Right kidney (tissue), 1 donor: ENCODE results near the gene SIDT1.
"Not testable (repeated sequence)": the region's sequence is repeated elsewhere in the genome, so short reads cannot be mapped to it uniquely, and the experiment has no call there.

Experiments
- DNase-seq: peaks from one replicate; pipeline ENCODE4 v3.0.0-alpha.2; 2016

Gene SIDT1

DNA sequence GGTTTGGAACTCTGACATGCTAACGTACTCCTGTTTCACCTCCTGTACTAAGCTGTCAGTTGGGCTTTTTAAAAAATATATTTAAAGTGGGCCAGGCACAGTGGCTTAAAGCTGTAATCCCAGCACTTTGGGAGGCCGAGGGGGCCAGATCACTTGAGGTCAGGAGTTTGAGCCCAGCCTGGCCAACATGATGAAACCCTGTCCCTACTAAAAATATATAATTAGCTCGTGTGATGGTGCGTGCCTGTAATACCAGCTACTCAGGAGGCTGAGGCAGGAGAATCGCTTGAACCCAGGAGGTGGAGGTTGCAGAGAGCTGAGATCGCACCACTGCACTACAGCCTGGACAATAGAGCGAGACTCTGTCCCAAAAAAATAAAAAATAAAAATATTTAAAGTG is 103.7 kb downstream of the SIDT1 start:
- DNase-seq = not testable (repeated sequence)

DNA sequence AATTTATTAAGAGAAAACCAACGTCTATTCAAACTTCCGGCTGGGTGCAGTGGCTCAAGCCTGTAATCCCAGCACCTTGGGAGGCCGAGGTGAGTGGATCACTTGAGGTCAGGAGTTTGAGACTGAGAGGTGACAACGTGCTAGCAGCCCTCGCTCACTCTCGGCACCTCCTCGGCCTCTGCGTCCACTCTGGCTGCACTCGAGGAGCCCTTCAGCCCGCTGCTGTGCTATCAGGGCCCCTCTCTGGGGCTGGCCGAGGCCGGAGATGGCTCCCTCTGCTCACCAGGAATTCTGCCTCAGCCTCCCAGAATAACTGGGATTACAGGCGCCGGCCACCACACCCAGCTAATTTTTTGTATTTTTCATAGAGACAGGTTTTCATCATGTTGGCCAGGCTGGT is 105.4 kb downstream of the SIDT1 start:
- DNase-seq = no peak

DNA sequence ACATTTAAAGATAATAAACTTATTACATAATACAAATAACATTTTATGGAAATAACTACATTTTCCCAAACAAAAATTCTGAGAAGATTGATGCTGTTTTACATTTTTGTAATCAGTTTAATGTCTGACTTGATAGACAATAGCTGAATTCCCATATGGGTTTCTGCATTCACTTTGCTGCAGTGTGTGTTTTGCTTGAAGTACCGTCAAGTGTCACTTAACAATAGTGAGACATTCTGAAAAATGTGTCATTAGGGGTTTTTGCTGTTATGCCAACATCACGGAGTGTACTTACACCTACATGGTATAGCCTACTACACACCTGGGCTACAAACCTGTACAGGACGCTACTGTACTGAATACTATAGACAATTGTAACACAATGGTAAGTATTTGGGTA is 106.6 kb downstream of the SIDT1 start:
- no peak for DNase-seq

DNA sequence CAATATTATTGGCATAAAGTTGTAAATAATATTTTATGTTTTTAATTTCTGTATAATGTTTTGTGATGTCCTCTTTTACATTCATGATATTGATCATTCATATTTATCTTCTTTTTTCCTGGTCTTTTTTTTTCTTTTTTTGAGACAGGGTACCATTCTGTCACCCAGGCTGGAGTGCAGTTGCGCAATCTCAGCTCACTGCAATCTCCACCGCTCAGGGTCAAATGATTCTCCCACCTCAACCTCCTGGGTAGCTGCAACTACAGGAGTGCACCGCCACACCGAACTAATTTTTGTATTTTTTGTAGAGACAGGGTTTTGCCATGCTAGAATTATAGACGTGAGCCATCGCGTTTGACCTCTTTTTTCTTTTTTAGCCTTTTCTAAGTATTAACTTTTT is 111.2 kb downstream of the SIDT1 start:
- DNase-seq = no peak

DNA sequence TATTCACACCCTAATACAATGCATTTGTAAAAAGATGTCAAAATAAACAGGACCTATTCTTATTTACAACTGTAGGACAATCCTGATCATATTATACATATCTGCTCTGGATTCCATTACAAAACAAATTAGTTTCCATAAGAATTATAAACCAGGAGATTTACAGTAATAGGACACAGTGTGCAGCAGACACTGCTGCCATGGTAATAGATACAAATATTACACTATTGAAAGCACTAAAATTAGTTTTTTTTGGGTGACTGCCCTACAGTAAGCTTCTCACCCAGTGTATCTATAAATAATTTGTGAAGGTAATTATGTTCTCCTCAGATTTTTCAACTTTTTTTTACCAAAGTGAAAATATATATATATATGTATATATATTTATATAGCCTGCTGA is 116.2 kb downstream of the SIDT1 start:
- no peak for DNase-seq

DNA sequence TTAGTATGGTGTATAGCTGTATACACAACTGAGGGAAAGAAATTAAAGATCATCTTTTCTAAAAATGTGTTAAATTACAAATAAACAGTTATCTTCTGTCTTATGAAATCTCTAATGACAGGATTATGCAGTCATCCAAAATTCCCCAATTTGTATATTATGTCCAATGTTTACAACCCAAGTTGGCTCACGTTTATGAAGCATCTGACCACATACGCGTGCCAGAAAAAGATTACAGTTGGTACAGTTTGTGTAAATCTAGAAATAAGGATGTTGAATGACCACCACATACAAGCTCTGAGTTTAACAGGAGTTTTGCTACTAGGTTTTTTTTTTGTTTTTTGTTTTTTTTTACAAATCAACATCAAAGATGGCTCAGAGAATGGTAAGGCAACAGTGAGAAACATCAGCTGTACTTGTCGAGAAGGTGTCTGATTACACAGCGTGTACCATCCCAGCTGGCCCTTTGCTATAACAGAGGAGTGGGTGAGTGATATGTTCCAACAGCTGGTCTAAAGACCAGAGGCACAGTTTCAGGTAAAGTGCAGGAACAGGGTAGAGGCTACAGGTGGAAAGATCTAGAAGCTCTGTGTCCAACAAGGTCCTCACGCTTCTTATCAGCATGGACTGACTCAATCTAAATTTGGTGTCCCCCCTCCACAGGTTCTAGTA is 117.0 kb downstream of the SIDT1 start:
- DNase-seq = no peak

DNA sequence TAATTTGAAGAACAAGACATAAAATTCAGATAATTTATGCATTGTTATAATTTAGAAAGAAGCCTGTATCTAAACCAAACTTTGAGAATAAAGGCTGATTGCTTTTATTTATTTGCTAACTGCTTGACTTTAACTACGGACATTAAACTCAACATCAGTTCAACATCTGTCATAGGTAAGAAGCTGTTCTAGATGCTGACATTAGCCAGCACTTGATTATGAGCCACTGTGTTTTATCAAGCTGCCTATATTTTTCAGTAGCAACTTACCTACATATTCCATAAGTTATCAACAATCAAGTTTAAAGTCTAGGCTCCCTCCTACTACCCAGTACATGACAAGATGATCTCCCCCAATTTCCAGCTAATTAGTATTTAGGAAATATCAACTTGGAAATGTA is 122.0 kb downstream of the SIDT1 start:
- no peak for DNase-seq

DNA sequence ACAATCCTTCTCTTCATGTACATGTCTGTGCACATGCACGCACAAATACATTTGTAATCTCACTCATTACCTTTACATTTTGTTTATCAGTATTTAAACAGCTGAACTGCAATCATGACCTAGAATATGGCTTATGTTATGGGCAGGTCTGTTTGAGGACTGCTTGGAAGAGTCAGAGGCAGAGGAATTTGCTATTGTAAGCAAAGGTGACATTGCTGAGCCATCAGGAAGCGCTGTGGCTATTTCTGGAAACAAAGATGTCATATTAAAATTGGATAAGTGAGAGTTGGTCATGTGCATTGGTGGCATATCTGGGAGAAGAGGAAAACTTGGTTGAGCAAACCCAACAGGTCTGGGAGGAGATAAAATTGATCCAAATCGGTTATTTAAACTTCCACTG is 122.5 kb downstream of the SIDT1 start:
- DNase-seq = no peak

DNA sequence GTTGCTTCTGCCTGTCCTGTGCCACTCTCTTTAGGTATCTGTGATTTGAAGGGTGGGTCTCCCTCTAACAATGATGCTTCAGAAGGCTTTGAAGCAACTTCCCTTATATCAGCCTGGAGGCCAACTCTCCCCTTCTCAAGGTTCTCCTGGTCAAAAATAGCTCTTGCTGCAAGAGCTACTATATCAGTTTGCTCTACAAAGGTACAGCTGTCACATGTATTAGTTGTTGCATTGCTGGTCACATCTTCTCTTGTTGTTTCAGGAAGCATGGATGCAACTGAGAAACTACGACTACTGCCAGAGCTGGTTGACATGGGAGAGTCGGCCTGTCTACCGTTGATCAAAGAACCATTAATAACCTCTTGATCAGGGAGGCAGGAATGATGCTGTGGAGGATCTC is 125.8 kb downstream of the SIDT1 start:
- DNase-seq = no peak

DNA sequence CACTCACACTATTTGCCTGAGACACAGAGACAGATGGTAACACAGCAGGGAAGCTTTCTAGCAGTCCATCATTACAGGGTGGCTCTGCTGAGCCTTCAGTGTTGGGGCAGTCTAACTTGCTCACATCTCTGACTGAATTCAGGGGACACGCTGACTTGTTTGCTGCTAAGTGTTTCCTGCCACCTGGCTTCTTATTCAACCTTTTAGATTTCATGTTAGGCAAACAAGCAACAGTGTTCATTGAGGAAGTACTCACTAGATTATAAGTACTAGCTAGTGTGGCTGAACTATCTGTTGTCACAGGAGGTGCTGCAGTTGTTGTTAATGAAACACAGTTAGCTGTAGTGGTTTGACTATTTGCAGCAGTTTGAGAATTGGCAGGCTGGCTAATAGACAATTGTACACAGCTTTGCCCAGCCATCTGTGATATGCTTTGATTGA is 126.8 kb downstream of the SIDT1 start:
- DNase-seq = no peak

DNA sequence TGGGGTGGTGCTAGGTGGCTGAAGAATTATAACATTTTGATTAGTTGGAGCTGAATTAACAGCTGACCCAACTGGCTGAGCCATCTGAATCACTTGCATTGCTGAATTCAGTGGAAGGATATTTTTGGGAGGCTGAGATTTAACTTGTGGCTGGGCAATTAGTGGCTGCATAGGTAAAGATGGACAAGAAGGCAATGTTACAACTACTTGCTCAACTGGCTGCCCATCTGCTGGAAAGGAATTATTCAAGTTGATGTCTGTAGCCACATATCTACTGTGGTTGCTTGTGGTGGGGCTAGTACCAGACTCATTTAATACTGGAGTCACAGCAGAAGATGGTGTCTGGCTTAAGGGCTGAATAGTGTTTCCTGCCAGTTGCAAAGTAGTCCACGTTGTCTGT is 127.6 kb downstream of the SIDT1 start:
- no peak for DNase-seq

DNA sequence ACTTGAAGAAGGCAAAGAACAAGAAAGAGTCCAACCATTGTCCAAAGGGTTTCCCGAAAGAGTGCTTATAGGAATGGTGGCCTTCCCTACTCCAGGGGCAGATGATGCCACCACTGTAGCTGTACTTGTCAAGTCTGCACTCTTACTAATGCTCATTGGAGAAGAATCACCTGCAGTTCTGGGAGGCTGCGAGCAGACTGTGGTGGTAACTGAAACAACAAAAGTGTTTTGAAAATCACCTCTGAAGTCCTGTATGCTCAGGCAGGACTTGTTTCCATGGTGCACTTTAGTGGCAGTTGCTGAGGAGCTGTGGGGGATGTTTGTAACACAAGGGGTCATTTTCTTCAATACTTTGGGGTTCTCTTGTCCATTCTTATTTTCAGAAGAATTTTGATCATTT is 128.1 kb downstream of the SIDT1 start:
- no peak for DNase-seq

DNA sequence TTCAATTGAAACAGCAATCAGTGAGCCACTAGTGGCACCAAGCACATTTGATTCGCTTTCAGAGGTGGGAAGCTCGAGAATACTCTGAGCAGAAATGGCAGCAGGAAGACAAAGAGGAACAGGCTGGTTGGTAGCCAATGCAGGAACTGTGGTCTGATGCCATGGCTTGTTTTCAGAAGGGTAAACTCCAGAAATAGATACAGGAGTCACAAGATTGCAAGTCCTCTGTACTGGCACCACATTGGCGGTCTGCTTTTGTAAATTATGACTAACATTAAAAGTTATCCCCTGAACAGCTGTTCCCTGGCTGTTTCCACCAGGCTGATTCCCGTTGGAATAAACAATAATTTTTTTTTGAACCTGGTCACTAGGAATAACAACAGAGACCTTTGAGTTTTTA is 128.5 kb downstream of the SIDT1 start:
- no peak for DNase-seq

DNA sequence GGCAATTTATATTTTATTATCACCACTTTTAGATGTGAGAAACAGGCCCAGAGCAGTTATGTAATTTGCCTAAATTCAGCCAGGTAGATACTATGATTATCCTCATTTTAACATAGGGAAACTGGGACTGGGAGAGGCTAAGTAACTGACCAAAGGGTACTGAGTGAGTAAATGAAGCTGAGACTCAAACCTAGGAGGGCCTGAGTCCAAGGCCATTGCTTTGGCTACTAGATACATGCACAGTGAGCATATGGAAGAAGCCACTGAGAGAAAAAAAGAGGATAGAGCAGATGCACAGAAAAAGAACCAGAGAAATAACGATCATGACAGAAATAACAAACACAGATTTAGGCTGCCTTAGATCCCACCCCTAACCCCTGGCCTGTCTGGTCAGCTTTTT is 130.5 kb downstream of the SIDT1 start:
- DNase-seq = no peak

DNA sequence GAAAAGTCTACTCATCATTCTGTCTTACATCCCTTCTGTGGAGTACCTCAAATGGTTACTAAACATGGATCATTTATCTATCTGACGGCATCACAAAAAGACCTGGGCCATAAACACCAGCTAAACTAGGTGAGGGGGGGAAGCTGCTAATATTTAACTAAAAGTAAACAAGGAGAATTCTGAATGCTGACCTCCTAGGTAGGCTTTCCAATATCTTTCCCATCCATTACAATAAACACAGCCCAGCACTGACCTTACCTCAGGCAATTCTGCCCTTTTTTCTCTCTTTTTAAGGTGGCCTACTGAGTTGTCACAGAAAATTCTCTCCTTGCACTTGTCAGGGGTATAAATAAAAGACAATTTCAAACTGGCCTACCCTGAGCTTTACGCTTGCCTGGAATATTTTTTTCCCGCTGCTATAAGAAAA is 131.0 kb downstream of the SIDT1 start:
- DNase-seq = no peak

DNA sequence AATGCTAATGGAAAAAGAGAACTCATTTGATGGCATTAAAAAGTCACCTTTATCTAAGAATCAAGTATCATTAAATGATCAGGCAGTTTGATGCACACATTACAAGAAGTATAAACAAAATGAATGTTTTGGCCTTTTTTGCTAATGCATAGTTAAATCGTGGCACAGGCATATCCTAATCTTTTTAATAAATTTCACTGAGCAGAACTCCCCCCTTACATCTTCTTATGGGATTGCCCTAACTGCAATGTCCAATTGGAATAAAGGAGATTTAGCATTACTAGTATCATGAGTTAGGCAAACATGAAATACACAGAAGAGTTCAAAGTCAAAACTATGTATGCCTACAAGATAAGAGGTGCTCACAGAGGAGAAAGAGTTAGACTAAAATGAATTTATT is 131.4 kb downstream of the SIDT1 start:
- DNase-seq = no peak

DNA sequence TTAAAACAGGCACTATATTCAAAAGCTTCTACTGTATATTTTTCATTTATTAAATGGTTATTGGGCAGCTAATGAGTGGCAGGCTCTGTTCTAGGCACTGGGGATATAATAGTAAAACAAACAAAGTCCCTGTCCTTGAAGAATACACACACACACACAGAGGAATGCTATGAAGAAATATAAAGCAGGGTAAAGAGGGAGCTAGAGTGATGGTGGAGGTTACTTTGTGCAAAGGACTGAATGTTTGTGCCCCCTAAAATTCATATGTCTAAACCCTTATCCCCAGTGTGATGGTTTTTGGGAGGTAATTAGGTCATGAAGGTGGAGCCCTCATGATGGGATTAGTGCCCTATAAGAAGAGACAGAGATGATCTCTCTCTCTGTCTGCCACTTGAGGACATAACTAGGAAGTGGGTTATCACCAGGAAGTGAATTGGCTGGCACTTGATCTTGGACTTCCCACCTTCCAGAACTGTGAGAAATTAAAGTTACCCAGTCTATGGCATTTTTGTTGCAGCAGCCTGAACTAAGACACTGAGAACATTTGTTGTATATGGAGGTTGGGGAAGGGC is 132.3 kb downstream of the SIDT1 start:
- no peak for DNase-seq

DNA sequence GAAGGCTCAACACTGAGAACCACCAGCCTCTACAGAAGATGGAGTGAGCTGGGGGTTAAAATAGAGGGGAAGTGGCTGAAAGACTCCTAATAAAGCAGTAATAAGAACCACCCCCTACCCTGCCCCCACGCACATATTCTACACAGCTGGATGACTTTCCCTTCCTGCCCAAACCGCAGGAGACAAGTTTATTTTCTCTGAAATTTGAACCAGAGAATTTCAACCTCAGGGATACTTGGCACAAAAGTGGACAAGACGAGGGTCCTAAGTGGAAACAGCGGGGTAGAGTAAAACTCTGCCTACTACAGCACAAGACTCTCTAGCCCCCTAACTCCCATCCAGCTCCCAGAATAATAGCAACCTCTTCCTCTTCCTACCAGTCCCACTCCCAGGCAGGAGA is 135.7 kb downstream of the SIDT1 start:
- peak; percentile 41 for DNase-seq

DNA sequence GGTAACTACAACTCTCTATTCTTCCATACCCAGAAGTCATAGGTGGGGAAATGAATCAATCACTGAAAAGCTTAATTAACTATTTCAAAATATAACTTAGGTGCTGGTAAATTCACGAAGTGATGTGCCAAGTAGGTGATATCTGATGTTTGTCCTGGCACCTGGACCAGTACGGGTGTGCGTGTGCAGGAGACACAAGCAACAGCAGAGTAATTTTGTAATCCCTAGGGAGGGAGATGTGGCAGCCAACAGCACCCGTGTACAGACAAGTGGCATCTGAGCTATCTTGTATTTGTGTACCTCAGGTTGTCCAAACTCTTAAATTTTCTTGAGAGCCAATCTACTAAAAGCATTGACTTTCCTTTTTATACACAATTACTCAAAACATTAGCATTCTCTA is 141.2 kb downstream of the SIDT1 start:
- no peak for DNase-seq

DNA sequence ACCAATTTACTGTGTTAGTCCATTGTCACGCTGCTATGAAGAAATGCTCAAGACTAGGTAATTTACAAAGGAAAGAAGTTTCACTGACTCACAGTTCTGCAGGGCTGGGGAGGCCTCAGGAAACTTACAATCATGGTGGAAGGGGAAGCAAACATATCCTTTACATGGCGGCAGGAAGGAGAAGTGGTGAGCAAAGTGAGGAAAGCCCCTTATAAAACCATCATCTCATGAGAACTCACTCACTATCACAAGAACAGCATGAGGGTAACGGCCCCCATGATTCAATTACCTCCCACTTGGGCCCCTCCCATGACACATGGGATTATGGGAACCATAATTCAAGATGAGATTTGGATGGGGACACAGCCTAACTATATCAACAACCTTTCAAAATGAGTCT is 143.9 kb downstream of the SIDT1 start:
- DNase-seq = no peak

DNA sequence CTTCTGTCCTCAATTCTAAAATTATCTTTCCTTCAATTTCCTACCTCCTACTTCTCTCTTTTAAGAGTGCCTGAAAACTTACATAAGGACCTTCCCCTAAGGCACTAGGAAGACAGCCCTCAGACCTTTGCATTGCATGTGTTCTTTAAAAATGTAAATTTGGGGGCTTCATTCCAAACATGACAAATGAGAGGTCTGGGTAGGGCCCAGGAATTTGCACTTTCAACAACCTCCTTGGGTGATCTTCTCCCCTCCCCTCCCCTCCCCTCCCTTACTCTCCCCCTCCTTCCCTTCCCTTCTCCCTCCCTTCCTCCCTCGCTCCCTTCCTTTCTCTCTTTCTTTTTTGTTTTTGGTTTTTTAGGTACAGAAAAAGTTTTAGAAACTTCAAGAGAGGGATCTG is 145.4 kb downstream of the SIDT1 start:
- no peak for DNase-seq

DNA sequence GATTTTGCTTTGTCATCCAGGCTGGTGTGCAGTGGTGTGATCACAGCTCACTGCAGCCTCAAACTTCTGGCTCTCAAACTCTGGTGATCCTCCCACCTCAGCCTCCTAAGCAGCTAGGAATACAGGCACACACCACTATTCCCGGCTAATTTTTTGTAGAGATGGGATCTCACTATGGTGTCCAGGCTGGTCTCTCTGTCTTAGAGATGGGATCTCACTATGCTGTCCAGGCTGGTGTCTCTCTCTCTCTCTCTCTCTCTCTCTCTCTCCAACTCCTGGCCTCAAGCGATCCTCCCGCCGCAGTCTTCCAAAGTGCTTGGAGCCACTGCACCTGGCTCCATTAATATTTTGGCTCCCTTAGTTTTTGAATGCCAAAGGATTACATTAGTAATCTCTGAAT is 146.4 kb downstream of the SIDT1 start:
- DNase-seq = no peak
